Measurements from ENCODE around the gene CMTM7.
A peak's percentile ranks its signal among the peaks of the same experiment; 100 is the strongest.

The CMTM7 gene
- 40.9 reads per million, percentile 64 among the genes with 10 or more reads in this experiment for total RNA-seq

GRCh38 chr3:32391643-32392535 is at the start of gene CMTM7:
Gene CMTM7, plus strand, starts transcription at chr3:32391853. Its CDS starts 54 bp downstream, at chr3:32391907.
- peak; percentile 29 for DNase-seq

DNA sequence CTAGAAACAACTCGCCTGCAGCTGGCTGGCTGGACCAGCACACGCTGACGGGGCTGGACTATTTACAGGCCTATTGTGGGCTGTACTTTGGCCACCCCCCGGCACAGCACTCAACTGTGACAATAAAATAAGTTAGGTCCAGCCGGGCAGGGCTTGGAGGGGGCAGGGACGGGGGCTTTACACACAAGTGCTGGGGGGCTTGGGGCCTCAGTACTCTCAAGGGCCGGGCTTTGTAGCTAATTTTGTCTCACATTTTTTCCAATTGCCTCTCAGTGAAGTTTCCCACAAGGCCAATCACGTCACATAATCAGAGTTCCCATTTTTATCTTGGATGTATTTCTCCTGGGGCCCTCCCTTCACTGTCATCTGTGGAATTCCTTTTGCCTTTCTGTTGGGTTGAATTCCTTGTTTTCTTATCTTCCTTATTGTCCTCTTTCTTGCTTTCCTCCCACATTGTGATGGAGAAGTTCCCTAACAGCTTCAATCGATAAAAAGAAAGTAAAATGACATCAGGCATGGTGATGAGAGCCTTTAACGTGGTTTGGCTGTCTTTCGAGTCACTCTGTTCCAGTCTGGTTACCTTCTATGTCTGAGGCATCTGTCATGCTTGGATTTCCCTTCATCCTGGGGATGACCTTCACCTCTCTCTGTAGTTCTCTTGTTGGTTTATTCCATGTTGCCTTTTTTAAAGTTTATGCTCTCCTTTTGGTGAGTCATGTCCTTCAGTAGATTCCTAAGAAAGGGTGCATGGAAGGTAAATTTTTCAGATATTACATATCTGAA is 44.1 kb upstream of the CMTM7 start:
- no peak for DNase-seq

DNA sequence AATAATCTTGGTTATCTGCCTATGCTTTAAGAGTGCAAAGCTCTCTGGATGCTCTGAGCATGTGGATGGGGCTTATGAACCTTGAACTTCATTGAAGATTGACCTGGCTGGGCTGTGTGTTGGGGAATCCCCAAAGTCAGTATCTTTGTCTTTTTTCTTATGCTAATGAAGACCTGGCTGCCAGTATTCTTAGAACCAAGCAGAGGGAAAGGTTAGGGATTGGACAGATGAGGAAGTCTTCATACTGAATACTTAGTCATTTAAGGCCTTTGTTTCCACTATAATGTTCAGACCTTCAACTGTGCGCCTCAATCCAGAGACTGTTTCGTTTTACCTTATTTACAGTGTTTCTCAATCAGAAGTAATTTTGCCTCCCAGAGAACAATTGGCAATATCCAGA is 42.5 kb upstream of the CMTM7 start:
- DNase-seq = no peak

DNA sequence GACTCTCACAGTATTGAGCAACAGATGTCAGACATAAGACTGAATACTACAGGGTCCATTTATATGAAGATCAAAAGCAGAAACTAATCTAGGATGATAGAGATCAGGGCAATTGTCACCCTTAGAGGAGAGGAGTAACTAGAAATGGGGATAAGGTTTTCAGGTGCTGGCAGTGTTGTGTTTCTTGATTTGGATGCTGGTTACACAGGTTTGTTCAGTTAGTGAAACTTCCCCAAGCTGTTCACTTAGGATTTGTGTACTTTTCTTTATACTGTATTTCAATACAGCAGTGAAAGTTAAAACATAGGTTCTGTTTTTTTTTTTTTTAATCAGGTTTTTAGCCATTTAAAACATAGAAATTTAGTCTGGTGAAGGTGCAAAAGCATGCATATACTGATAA is 39.1 kb upstream of the CMTM7 start:
- DNase-seq = no peak

GRCh38 chr3:32353351-32353750 is 38.3 kb upstream of the CMTM7 start:
- no peak for DNase-seq

- DNase-seq = no peak
These were observed 37.3 kb upstream of the CMTM7 start for GRCh38 chr3:32354362-32354778.

- no peak for DNase-seq
These were observed 35.8 kb upstream of the CMTM7 start for GRCh38 chr3:32355751-32356291.

- no peak for DNase-seq
These were observed 31.7 kb upstream of the CMTM7 start for GRCh38 chr3:32359766-32360492.

- DNase-seq = no peak
These were observed 31.2 kb upstream of the CMTM7 start for GRCh38 chr3:32360493-32360827.

DNA sequence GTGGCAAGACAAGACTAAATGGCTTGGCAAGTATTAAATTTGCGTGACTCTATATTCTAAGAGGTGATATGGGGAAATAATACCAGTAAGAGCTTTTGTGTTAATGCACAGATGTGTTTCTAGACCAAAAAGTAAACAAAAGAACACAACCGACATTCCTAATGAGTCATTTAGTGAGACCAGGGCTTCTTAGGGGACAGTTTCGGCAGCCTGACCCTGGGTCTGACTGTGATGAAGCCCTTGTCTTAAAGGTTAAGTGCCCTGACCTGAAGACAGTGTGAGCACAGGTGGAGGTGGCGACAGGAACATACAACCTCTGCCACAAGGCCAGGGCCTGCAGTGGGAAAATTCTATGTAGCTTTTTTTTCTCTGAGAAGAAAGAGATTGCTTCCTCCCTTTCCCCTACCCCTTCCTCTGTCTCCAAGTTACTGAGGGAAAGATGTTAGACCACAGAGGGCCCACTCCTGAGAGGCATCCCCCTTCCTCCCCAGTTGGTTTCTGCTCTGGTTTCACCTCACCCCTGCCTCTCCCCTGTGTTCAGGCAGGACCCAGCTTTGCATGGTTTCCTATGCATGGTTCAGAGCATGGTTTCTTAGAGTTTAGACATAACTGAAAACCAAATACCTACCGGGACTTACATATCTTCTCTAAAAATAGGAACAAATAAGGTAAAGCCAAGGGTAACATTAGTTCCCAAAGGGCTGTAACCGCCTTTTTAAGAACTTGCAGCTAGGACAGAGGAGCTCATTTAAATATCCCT is 24.8 kb upstream of the CMTM7 start:
- no peak for DNase-seq

DNA sequence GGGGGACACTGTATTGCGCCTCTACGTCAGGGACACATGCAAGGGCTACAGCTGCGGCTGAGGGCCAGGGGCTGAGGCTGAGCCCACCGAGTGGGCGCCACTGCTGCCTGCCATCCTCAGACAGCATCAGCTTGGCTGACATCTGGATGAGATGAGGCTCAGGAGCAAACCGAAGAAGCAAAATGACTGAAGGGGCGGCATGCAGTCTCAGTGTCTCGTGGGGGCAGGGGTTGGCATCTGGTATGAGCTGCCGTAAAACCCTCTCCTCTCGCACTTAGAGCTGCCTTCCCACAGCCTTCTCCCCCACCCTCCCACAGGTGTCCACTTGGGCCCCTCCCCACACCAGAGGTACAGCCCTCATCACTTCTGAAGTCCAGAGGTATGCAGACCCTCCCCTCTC is 24.2 kb upstream of the CMTM7 start:
- DNase-seq = no peak

- DNase-seq = peak; percentile 6
These were observed 20.0 kb upstream of the CMTM7 start for GRCh38 chr3:32371461-32372212.

DNA sequence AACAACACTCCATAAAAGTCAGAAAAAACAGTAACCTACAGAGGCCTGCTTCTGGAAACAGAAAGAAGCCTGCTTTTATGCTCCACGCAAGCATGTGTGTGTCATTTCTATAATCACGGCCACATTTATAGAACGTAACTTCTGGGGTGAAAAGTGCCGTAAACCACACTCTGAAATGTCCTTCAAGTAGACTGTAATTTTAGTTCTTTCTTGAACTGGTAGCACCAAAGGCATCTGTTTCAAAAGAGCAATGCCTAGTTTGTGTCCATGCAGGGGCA is 19.5 kb upstream of the CMTM7 start:
- no peak for DNase-seq

GRCh38 chr3:32373276-32373675 is 18.4 kb upstream of the CMTM7 start:
- no peak for DNase-seq

DNA sequence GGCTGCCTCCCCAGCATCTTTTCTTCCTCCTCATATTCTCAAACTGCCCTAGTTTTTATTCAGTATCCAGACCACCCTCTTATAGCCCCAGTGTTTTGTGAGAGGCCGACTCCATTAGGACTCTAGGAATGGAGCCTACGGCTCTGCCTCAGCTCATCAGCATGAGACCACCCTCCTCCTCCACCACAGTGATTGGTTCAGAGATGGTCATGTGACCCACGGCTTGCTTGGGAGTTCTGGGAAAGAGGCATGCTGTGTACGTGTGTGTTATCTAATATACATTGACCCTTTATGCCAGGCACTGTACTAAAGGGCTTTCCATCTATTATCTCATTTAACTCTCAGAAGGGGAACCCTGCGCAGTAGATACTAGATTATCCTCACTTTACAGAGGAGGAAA is 17.8 kb upstream of the CMTM7 start:
- DNase-seq = no peak

GRCh38 chr3:32374788-32375595 is 16.7 kb upstream of the CMTM7 start:
- peak; percentile 71 for DNase-seq

GRCh38 chr3:32375596-32375930 is 16.1 kb upstream of the CMTM7 start:
- DNase-seq = no peak

DNA sequence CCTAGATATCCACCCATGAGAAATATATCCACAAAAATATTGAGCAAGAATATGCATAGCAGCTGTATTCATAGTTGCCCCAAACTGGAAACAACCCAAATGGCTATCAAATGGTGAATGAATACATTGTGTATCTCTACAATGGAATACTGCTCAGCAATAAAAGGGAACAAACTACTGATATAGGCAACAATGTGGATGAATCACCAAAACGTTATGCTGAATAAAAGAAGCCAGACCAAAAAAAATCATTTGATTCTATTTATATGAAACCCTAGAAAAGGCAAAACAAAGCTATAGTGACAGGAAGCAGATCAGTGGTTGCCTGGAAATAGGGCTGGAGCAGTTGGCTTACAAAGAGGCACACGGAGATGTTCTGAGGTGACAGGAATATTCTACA is 15.5 kb upstream of the CMTM7 start:
- DNase-seq = no peak

GRCh38 chr3:32379831-32380500 is 11.7 kb upstream of the CMTM7 start:
- no peak for DNase-seq

DNA sequence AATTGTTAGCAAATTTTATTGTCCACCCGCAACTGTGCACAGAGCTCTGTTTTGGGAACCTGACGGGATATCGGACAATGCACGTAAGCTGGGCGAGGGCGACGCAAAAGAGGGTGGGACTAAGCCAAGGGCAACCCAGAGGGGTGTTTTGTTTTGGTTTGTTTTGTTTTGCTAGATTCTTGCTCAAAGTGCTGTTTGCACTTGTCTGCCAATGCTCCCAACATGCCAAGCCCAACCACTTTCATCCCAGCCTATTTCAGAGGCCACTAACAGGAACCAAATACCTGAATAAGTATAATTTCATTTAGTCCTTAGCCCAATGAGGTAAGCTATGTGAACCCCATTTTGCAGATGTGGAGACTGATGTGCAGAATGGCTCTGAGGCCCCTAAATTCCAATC is 9.7 kb upstream of the CMTM7 start:
- no peak for DNase-seq
